Thoracic aorta (tissue), 2 donors: ENCODE data around the gene APBA2. TPM values are rescaled to one million over a fixed set of nuclear protein-coding genes. Genes with fewer than 3 reads are reported as not detected.

Source experiments
- ATAC-seq: fragments of 150-250 bp; one replicate; pipeline ENCODE4 v1.8.0; 2017; ENCODE audit warnings: low read depth; ENCODE audit not compliant: insufficient number of reproducible peaks, low FRiP score
- DNase-seq: peaks from one replicate; pipeline ENCODE4 v3.0.0-alpha.2; 2020; ENCODE audit warnings: low spot score
- H3K27ac ChIP-seq, 2 donors: fragments of 200-600 bp; sonication (generic); 1 replicate in 1 of 2; 2 replicates in 1 of 2; pipeline ENCODE4 v1.5.1; 2016; ENCODE audit warnings: mild to moderate bottlenecking in 2 of 2, moderate library complexity in 2 of 2
- H3K27me3 ChIP-seq: fragments of 200-600 bp; sonication (generic); replicated peaks from 2 replicates; pipeline ENCODE4 v1.6.0; 2016; ENCODE audit warnings: mild to moderate bottlenecking; ENCODE audit not compliant: insufficient read depth
- H3K36me3 ChIP-seq: fragments of 200-600 bp; sonication (generic); one replicate; pipeline ENCODE4 v1.5.1; 2016
- H3K4me1 ChIP-seq, 2 donors: fragments of 200-600 bp; sonication (generic); 1 replicate in 1 of 2; 2 replicates in 1 of 2; pipeline versions ENCODE4 v1.5.1 to v1.6.0; 2016; ENCODE audit warnings: low read depth in 2 of 2, mild to moderate bottlenecking in 1 of 2; ENCODE audit not compliant: control insufficient read depth in 1 of 2
- H3K4me3 ChIP-seq: fragments of 200-600 bp; sonication (generic); 2 replicates; pipeline ENCODE4 v1.5.1; 2016; ENCODE audit warnings: mild to moderate bottlenecking
- H3K9me3 ChIP-seq: fragments of 200-600 bp; sonication (generic); 2 replicates; pipeline ENCODE4 v1.5.1; 2016
- total RNA-seq, 2 donors: library from RNA; depleted of rRNA; stranded (reverse); fragments of >200 nt; gene quantifications; one replicate each; pipeline versions ENCODE4 v1.1.0 to v1.2.3, GENCODE V29; 2016
- TF ChIP-seq, protein P1 (sequence below): fragments of 200-600 bp; sonication (generic); IDR thresholded peaks from one replicate; pipeline ENCODE4 v1.5.1; 2019; ENCODE audit warnings: antibody characterized with exemption

Gene APBA2
- total RNA-seq, 2 donors from 2014 or later, result 4.9 to 5.6 TPM

DNA sequence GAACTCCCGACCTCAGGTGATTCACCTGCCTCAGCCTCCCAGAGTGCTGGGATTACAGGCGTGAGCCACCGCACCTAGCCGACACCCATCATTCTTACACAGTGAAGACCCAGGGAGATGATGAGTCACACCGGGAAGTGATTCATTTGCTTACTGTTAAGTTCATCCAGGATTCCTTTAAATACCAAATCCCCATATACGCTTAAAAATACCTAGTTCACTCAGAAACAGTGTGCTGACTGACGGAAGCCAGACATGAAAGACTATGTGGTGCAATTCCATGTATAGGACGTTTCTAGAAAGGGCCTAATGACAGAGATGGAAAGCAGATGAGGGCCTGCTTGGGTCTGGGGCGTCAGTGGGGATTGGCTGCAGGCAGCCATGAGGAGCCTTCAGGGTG is 75.2 kb downstream of the APBA2 start:
- Histone ChIP-seq H3K4me1 (no peaks in the 10 kb centered on the region), H3K36me3 (no peaks in the 10 kb centered on the region), H3K9me3 (no peaks in the 10 kb centered on the region), H3K4me3 (no peak overlapping the region), H3K27me3 (no peaks in the 10 kb centered on the region), H3K27ac (no peak overlapping the region)
- DNase-seq (no peak), ATAC-seq (no peak)
- TF ChIP-seq, protein P1, sequence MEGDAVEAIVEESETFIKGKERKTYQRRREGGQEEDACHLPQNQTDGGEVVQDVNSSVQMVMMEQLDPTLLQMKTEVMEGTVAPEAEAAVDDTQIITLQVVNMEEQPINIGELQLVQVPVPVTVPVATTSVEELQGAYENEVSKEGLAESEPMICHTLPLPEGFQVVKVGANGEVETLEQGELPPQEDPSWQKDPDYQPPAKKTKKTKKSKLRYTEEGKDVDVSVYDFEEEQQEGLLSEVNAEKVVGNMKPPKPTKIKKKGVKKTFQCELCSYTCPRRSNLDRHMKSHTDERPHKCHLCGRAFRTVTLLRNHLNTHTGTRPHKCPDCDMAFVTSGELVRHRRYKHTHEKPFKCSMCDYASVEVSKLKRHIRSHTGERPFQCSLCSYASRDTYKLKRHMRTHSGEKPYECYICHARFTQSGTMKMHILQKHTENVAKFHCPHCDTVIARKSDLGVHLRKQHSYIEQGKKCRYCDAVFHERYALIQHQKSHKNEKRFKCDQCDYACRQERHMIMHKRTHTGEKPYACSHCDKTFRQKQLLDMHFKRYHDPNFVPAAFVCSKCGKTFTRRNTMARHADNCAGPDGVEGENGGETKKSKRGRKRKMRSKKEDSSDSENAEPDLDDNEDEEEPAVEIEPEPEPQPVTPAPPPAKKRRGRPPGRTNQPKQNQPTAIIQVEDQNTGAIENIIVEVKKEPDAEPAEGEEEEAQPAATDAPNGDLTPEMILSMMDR, result no peak

DNA sequence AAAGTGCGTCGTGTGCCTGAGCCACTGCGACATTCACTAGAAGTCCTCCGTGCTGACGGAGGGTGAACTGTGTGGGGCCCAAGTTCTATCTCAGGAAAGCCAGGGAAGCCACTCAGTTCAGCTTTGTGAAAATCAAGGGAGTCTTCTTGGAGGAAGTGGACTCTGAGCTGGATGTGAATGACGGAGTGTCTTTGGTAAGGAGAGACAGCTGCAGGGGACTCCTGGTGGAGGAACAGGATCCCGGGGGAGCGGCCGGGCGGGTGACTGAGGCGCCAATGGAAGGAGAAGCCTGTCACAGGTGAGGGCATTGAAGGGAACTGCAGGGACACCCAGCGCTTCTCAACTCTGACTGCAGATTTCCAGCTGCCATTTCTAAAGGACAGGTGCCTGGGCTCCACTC is 75.6 kb downstream of the APBA2 start:
- ATAC-seq (no peak), DNase-seq (no peak)
- Histone ChIP-seq H3K4me3 (no peak overlapping the region), H3K4me1 (no peaks in the 10 kb centered on the region), H3K9me3 (no peaks in the 10 kb centered on the region), H3K36me3 (no peaks in the 10 kb centered on the region), H3K27ac (no peak overlapping the region), H3K27me3 (no peaks in the 10 kb centered on the region)
- TF ChIP-seq, protein P1, result no peak

DNA sequence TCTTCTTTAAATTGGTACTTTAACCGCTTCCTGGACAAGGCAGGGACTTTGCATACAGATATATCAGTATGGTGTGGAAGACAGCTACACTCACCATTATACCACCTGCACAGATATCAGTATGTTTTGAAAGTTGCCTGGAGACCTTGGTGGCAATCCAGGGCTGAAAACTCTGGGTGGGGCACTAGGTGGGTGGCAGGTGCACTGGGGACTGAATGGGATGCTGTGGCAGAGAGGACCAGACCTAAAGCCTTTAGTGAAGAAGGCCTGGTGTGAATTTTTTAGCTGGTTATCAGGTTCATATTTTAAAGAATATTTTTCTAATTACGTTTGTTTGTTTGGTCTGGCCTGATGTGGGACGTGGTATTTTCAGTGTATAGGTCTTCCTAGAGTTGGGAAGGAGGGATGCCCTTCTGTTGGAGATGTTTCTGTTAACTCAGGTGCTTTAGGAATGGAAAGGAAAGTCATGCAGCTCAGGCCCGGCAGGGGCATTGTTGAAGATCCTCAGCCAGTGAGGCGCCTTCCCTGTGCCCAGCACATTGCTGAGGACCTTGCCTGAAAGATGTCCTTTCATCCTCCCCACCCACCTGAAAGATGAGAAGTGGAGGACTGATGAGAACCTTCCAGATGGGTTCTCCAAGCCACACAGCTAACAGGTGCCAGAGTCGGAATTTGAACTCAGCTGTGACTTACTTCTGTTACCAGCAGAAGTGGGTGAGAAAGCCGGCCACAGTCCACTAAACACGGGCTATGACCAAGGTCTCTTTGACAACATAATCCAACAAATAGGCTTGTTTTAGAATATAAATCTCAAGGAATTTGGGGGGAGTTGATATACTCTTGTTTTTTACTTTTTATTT is 77.3 kb downstream of the APBA2 start:
- Histone ChIP-seq H3K27ac (no peak overlapping the region), H3K4me1 (no peaks in the 10 kb centered on the region), H3K27me3 (no peaks in the 10 kb centered on the region), H3K36me3 (no peaks in the 10 kb centered on the region), H3K4me3 (no peak overlapping the region), H3K9me3 (no peaks in the 10 kb centered on the region)
- DNase-seq (no peak), ATAC-seq (no peak)
- TF ChIP-seq, protein P1, result no peak

DNA sequence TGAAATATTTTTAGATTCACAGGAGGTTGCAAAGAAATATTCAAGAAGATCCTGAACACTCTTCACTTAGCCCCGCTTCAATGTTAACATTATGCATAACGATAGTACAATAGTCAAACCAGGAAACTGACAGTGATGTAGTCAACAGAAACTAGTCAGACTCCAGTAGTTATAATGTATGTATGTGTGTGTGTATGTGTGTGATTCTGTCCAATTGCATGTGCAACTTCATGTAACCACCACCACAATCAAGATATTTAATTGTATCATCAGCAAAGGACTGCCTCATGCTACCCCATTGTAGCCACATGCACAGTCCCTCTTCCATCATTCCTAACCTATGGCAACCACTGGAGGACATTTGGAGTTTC is 77.9 kb downstream of the APBA2 start:
- no peak for DNase-seq
- no peak overlapping the region for H3K4me3 ChIP-seq
- no peak overlapping the region for H3K27ac ChIP-seq
- no peaks in the 10 kb centered on the region for H3K36me3 ChIP-seq
- ATAC-seq, result no peak
- no peaks in the 10 kb centered on the region for H3K4me1 ChIP-seq
- H3K9me3 ChIP-seq, result no peaks in the 10 kb centered on the region
- no peaks in the 10 kb centered on the region for H3K27me3 ChIP-seq
- TF ChIP-seq, protein P1, result no peak

DNA sequence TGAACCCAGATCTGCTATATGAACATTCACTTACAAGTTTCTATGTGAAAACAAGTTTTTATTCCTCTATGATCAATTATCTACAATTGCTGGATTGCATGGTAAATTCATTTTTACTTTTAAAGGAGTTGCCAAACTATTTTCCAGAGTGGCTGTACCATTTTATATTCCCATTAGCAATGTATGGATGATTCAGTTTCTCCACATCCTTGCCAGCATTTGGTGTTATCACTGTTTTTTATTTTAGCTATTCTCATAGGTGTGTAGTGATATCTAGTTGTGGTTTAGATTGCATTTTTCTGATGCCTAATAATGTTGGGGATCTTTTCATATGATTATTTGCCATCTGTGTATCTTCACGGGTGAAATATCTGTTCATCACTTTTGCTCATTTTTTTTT is 78.3 kb downstream of the APBA2 start:
- H3K27me3 ChIP-seq, result no peaks in the 10 kb centered on the region
- DNase-seq (no peak), ATAC-seq (no peak)
- H3K27ac ChIP-seq, result no peak overlapping the region
- H3K36me3 ChIP-seq, result no peaks in the 10 kb centered on the region
- TF ChIP-seq, protein P1, result no peak
- no peak overlapping the region for H3K4me3 ChIP-seq
- no peaks in the 10 kb centered on the region for H3K4me1 ChIP-seq
- H3K9me3 ChIP-seq, result no peaks in the 10 kb centered on the region
